Ishikawa (cell line): ENCODE measurements around the gene MEF2A.

ENCODE experiments used
- CEBPB ChIP-seq: IDR thresholded peaks from 2 replicates; pipeline ENCODE4 v1.6.1; 2012
- EGR1 ChIP-seq: IDR thresholded peaks from 2 replicates; pipeline ENCODE4 v1.6.1; 2012
- EP300 ChIP-seq: IDR thresholded peaks from 2 replicates; pipeline ENCODE4 v1.6.1; 2012; ENCODE audit warnings: borderline replicate concordance
- FOXM1 ChIP-seq: IDR thresholded peaks from 2 replicates; pipeline ENCODE4 v1.6.1; 2012; ENCODE audit warnings: low read depth, borderline replicate concordance
- RAD21 ChIP-seq: IDR thresholded peaks from 2 replicates; pipeline ENCODE4 v1.6.1; 2012; ENCODE audit warnings: low read depth
- TAF1 ChIP-seq: IDR thresholded peaks from 2 replicates; pipeline ENCODE4 v1.6.1; 2012; ENCODE audit warnings: low read depth, mild to moderate bottlenecking
- TCF12 ChIP-seq: IDR thresholded peaks from 2 replicates; pipeline ENCODE4 v1.6.1; 2012; ENCODE audit warnings: low read depth
- YY1 ChIP-seq: IDR thresholded peaks from 2 replicates; pipeline ENCODE4 v1.6.1; 2012; ENCODE audit warnings: low read depth
- ZBTB7A ChIP-seq: IDR thresholded peaks from 2 replicates; pipeline ENCODE4 v1.6.1; 2012; ENCODE audit warnings: low read depth
- TF ChIP-seq, protein P1 (sequence below): IDR thresholded peaks from 2 replicates; pipeline ENCODE4 v1.6.1; 2012
- TF ChIP-seq, protein P2 (sequence below): IDR thresholded peaks from 2 replicates; pipeline ENCODE4 v1.6.1; 2012; ENCODE audit warnings: low read depth, mild to moderate bottlenecking
- TF ChIP-seq, protein P3 (sequence below): IDR thresholded peaks from 2 replicates; pipeline ENCODE4 v1.6.1; 2012

DNA sequence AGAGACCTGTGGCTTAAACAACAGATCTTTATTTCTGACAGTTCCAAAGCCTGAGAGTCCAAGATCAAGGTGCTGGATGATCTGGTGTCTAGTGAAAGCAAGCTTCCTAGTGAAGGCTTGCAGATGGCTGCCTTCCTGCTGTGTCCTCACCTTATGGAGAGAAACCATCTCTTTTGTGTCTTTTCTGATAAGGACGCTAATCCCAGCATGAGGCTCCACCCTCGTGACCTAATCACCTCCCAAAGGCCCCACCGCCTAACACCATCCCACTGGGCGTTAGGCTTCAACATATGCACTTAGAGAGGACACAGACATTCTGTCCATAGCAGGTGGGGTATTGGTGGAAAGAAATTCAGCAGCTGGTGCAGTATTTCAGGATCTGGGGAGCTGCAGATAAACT, 187.3 kb downstream of the MEF2A start:
- TF ChIP-seq, protein P1, sequence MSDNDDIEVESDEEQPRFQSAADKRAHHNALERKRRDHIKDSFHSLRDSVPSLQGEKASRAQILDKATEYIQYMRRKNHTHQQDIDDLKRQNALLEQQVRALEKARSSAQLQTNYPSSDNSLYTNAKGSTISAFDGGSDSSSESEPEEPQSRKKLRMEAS: no peak
- no peak for TF ChIP-seq TAF1
- TF ChIP-seq FOXM1: no peak
- no peak for TF ChIP-seq ZBTB7A
- TF ChIP-seq, protein P2, sequence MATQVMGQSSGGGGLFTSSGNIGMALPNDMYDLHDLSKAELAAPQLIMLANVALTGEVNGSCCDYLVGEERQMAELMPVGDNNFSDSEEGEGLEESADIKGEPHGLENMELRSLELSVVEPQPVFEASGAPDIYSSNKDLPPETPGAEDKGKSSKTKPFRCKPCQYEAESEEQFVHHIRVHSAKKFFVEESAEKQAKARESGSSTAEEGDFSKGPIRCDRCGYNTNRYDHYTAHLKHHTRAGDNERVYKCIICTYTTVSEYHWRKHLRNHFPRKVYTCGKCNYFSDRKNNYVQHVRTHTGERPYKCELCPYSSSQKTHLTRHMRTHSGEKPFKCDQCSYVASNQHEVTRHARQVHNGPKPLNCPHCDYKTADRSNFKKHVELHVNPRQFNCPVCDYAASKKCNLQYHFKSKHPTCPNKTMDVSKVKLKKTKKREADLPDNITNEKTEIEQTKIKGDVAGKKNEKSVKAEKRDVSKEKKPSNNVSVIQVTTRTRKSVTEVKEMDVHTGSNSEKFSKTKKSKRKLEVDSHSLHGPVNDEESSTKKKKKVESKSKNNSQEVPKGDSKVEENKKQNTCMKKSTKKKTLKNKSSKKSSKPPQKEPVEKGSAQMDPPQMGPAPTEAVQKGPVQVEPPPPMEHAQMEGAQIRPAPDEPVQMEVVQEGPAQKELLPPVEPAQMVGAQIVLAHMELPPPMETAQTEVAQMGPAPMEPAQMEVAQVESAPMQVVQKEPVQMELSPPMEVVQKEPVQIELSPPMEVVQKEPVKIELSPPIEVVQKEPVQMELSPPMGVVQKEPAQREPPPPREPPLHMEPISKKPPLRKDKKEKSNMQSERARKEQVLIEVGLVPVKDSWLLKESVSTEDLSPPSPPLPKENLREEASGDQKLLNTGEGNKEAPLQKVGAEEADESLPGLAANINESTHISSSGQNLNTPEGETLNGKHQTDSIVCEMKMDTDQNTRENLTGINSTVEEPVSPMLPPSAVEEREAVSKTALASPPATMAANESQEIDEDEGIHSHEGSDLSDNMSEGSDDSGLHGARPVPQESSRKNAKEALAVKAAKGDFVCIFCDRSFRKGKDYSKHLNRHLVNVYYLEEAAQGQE: no peak
- TF ChIP-seq TCF12: no peak
- TF ChIP-seq YY1: no peak
- no peak for TF ChIP-seq CEBPB
- TF ChIP-seq RAD21: no peak
- no peak for TF ChIP-seq EP300
- TF ChIP-seq, protein P3, sequence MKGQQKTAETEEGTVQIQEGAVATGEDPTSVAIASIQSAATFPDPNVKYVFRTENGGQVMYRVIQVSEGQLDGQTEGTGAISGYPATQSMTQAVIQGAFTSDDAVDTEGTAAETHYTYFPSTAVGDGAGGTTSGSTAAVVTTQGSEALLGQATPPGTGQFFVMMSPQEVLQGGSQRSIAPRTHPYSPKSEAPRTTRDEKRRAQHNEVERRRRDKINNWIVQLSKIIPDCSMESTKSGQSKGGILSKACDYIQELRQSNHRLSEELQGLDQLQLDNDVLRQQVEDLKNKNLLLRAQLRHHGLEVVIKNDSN: no peak
- no peak for TF ChIP-seq EGR1
